Ascending aorta (tissue), 2 donors: ENCODE measurements around the gene AHNAK2. TPM values are rescaled to one million over a fixed set of nuclear protein-coding genes. Genes with fewer than 3 reads are reported as not detected.

Source experiments
- DNase-seq, 2 donors: peaks; one replicate each; pipeline ENCODE4 v3.0.0-alpha.2; 2019; ENCODE audit warnings: low spot score in 2 of 2
- H3K27ac ChIP-seq, 2 donors: fragments of 200-600 bp; sonication (generic); one replicate each; pipeline ENCODE4 v1.5.1; 2016 to 2017; ENCODE audit warnings: mild to moderate bottlenecking in 1 of 2
- H3K27me3 ChIP-seq: fragments of 200-600 bp; sonication (generic); one replicate; pipeline ENCODE4 v1.5.1; 2017
- H3K36me3 ChIP-seq, 2 donors: fragments of 200-600 bp; sonication (generic); one replicate each; pipeline ENCODE4 v1.5.1; 2016
- H3K4me1 ChIP-seq, 2 donors: fragments of 200-600 bp; sonication (generic); one replicate each; pipeline ENCODE4 v1.5.1; 2016 to 2017; ENCODE audit warnings: mild to moderate bottlenecking in 1 of 2
- H3K4me3 ChIP-seq, 2 donors: fragments of 200-600 bp; sonication (generic); one replicate each; pipeline ENCODE4 v1.5.1; 2016 to 2017; ENCODE audit warnings: mild to moderate bottlenecking in 1 of 2
- H3K9me3 ChIP-seq, 2 donors: fragments of 200-600 bp; sonication (generic); one replicate each; pipeline ENCODE4 v1.5.1; 2016
- intact Hi-C: fragments of 100-400 bp; cut with DNase I; formaldehyde crosslinking; loops from one replicate; pipeline ENCODE4 v1.15.1; 2023
- total RNA-seq: library from RNA; depleted of rRNA; stranded (reverse); fragments of >200 nt; gene quantifications from one replicate; pipeline ENCODE4 v1.1.0, GENCODE V29; 2016
- TF ChIP-seq, protein P1 (sequence below), 3 experiments: fragments of 200-600 bp in 2 of 3; fragments of 450-650 bp in 1 of 3; sonication (generic) in 2 of 3; IDR thresholded peaks; one replicate each; pipeline ENCODE4 v1.5.1; 2016 to 2019; ENCODE audit warnings: antibody characterized with exemption in 3 of 3, mild to moderate bottlenecking in 1 of 3, moderate library complexity in 1 of 3

AHNAK2 gene
- total RNA-seq, 1 donor from 2014 or later, result 35.5 TPM

DNA sequence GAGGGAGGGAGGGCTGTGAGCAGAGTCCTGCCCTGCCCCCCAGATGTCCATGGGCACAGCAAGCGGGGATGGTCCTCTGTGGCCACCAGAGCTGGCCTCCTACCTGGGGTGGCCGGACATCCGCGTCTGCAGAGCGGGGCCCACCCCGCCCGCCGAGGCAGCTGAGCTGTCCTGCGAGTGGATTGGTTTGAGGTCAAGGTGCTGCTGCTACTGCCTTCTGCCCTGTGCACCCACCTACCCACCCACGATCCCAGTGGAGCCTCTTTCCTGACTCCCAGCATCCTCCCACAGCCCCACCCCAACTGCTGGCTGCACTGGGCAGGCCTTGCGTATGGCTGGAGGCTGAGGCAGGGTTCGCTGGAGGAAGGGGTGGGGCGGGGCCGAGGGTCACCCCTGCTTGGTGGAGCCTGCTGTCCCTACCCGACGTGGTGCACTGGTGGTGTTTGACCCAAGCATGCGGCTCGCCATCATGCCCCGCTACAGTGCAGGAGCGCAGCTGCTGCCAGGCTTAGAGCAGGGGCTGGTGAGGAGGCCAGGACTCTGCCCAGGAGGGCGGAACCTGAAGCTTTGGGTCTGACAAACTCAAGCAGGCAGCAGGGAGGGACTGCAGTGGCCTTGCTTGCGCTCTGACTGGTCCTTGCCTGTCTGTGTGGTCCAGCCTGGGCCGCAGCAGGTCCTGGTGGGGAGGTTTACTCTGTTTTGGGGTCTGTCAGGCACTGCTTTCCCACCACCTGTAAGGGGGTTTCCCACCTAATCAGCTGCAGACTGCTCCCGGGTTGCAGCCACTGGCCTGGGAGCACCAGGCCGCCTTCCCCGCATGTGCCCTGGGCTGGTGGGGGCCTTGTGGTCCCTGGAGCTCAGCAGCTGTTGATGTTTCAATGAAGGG is 89.4 kb downstream of the AHNAK2 start:
- DNase-seq, result peak in 1 of 2 donors; percentile 62
- Histone ChIP-seq H3K27me3 (no peaks in the 10 kb centered on the region), H3K9me3 (no peaks in the 10 kb centered on the region), H3K36me3 (peaks cover 45 to 47% of the 10 kb centered on the region in 2 donors), H3K27ac (no peak overlapping the region), H3K4me1 (no peaks in the 10 kb centered on the region), H3K4me3 (no peak overlapping the region)
- TF ChIP-seq, protein P1, sequence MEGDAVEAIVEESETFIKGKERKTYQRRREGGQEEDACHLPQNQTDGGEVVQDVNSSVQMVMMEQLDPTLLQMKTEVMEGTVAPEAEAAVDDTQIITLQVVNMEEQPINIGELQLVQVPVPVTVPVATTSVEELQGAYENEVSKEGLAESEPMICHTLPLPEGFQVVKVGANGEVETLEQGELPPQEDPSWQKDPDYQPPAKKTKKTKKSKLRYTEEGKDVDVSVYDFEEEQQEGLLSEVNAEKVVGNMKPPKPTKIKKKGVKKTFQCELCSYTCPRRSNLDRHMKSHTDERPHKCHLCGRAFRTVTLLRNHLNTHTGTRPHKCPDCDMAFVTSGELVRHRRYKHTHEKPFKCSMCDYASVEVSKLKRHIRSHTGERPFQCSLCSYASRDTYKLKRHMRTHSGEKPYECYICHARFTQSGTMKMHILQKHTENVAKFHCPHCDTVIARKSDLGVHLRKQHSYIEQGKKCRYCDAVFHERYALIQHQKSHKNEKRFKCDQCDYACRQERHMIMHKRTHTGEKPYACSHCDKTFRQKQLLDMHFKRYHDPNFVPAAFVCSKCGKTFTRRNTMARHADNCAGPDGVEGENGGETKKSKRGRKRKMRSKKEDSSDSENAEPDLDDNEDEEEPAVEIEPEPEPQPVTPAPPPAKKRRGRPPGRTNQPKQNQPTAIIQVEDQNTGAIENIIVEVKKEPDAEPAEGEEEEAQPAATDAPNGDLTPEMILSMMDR (IDR thresholded peaks at IDR 0.05), result no peak
- intact Hi-C loops, result no loop called here

DNA sequence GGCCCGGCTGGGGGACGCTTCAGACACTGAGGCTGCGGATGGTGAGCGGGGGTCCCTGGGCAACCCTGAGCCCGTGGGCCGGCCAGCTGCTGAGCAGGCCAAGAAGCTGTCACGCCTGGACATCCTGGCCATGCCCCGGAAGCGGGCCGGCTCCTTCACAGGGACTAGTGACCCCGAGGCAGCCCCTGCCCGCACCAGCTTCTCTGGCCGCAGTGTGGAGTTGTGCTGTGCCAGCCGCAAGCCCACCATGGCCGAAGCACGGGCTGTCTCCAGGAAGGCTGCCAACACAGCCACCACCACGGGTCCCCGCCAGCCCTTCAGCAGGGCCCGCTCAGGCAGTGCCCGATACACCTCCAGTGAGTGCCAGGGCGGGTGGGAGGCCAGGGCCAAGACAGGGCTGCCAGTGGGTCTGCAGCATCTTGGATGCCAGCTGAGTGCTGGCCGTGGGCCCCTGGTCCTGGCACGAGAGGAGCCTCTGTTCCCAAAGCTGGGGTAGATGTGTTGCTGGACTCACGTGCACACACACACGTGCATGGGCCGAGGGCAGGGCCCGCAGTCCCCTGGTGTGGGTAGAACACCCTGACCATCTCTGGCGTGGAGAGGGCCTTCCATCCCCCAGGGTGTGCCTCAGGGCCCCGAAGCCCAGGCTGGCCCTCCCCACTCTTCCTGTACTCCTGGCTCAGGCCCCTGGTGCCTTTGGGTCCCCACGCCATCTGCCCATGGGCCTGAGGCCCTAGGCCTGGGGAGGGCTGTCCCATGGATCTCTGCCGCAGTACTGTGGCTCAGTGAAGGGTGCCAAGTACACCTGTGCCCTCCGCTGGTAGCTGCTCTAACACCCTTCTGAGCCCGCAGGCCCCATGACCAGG is 90.3 kb downstream of the AHNAK2 start:
- intact Hi-C loops, result no loop called here
- Histone ChIP-seq H3K36me3 (peaks cover 53 to 55% of the 10 kb centered on the region in 2 donors), H3K9me3 (no peaks in the 10 kb centered on the region), H3K4me3 (no peak overlapping the region), H3K27me3 (no peaks in the 10 kb centered on the region), H3K27ac (no peak overlapping the region), H3K4me1 (no peaks in the 10 kb centered on the region)
- peak in 1 of 2 donors; percentile 61 for DNase-seq
- TF ChIP-seq, protein P1 (IDR thresholded peaks at IDR 0.05), result no peak

Other genes with a start within 250 kb of the AHNAK2 start
- 410 TPM for gene SIVA1, start 225.2 kb downstream of the AHNAK2 start, total RNA-seq
- 112 TPM for gene AKT1, start 182.6 kb downstream of the AHNAK2 start, total RNA-seq
- gene ZBTB42, start 177.3 kb downstream of the AHNAK2 start, total RNA-seq, result 23.5 TPM
- 39.1 TPM for gene CEP170B, start 113.1 kb downstream of the AHNAK2 start, total RNA-seq
- not detected for gene PLD4, start 53.5 kb downstream of the AHNAK2 start, total RNA-seq
- 18.1 TPM for gene CLBA1, start 7.4 kb upstream of the AHNAK2 start, total RNA-seq
- gene CDCA4, start 42.7 kb upstream of the AHNAK2 start, total RNA-seq, result 2.3 TPM
- gene GPR132, start 87.1 kb upstream of the AHNAK2 start, total RNA-seq, result not detected
- 35.5 TPM for gene JAG2, start 190.4 kb upstream of the AHNAK2 start, total RNA-seq
- 1.5 TPM for gene NUDT14, start 202.9 kb upstream of the AHNAK2 start, total RNA-seq